ENCODE measurements around the gene C2orf80. TPM values are rescaled to one million over a fixed set of nuclear protein-coding genes. Genes with fewer than 3 reads are reported as not detected.

Gene C2orf80
- not detected in 3 replicates for total RNA-seq

DNA sequence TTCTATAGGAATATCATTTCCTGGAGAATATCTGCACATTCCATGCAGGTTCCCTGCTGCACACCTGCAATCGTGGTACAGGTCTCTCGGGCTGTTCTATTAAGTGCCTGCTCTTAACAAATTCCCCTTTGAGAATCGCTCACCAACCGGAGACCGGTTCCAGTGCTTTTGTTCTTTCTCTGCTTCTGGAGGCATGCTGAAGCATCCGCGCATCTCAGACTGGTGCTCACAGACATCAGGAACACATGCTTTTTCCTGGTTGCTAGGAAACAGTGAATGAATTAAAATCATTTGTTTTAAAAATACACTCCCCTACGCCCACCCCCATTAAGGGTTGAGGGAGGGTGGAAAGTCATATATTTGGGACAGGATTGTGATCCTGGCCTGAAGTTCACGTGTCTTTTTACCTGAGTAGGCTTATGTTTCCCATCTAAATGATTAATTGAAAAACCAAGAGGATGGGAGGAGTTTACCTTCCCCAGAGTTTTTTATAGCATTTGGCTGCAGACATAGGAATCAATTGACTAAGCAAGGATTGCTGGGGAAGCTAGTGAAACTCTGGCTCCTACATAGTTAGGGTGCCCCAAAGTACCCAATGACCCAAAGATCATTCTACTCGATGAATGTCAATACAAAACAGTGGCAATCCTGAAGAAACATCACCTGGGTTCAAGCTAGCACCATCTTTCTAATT, at the start of gene C2orf80:
C2orf80 (minus strand) TSS at position 221 of the 694 bp plus-strand sequence. CDS start 3,044 bp downstream, outside the sequence.
- DNase-seq (ENCODE audit: low spot score in 2 of 2, unreplicated experiment in 2 of 2), result no peak
- Mint-ChIP-seq H3K27me3 (ENCODE audit: low read depth) (no peaks in the 10 kb centered on the region), H3K27ac (no peak within 1 kb of the TSS), H3K36me3 (no peaks in the 10 kb centered on the region), H3K4me1 (peaks cover 7% of the 10 kb centered on the region), H3K9me3 (no peaks in the 10 kb centered on the region), H3K4me3 (no peak within 1 kb of the TSS)
- TF ChIP-seq CTCF (IDR thresholded peaks at IDR 0.05; ENCODE audit: unreplicated experiment), result no peak

DNA sequence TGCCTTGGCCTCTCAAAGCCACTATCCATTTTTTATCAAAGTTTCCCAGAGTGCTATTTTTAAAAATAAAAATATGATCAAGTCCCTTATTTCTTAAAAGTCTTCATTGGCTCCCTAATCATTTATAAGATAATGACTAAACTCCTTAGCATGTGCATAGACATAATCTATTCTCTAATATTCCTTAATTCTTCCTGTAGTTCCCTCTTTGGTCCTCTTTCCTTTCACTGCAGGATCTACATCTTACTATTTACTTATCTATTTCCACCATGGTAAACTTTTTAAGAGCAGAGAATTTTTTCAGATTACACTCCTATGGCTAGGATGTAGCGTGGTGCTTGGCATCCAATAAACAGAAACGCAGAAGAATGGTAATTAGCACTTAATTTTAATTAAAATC, 46.0 kb upstream of the C2orf80 start:
- Mint-ChIP-seq H3K9me3 (peaks cover 17% of the 10 kb centered on the region), H3K27me3 (ENCODE audit: low read depth) (no peaks in the 10 kb centered on the region), H3K27ac (no peak overlapping the region), H3K4me3 (no peak overlapping the region), H3K36me3 (peaks cover 44% of the 10 kb centered on the region), H3K4me1 (no peaks in the 10 kb centered on the region)
- DNase-seq (ENCODE audit: low spot score in 2 of 2, unreplicated experiment in 2 of 2), result no peak
- no peak for TF ChIP-seq CTCF (IDR thresholded peaks at IDR 0.05; ENCODE audit: unreplicated experiment)

GRCh38 chr2:208234786-208235185, 45.0 kb upstream of the C2orf80 start:
- H3K27me3 Mint-ChIP-seq (ENCODE audit: low read depth), result no peaks in the 10 kb centered on the region
- H3K27ac Mint-ChIP-seq, result no peak overlapping the region
- H3K4me1 Mint-ChIP-seq, result no peaks in the 10 kb centered on the region
- peaks cover 24% of the 10 kb centered on the region for H3K9me3 Mint-ChIP-seq
- DNase-seq (ENCODE audit: low spot score in 2 of 2, unreplicated experiment in 2 of 2), result no peak
- no peak overlapping the region for H3K4me3 Mint-ChIP-seq
- peaks cover 37% of the 10 kb centered on the region for H3K36me3 Mint-ChIP-seq
- TF ChIP-seq CTCF (IDR thresholded peaks at IDR 0.05; ENCODE audit: unreplicated experiment), result no peak

DNA sequence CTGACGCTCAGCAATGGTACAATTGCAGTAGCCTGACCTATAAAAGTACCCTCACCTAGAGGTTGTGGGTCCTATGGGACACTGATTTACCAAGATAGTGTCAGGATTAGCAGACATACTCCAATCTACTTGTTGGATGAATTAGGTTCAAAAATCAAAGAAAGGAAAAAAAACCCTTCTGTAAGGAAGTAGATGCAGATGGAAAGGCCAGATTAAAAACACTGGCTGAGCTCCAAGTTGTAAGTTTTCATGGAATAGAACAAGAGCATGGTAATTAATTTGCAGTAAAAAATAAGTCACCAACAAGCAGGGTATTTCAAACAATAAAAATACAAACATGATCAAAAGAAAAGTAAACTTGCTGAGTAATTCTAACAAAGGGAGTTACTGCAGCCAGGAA, 38.6 kb upstream of the C2orf80 start:
- peaks cover 6% of the 10 kb centered on the region for H3K4me1 Mint-ChIP-seq
- TF ChIP-seq CTCF (IDR thresholded peaks at IDR 0.05; ENCODE audit: unreplicated experiment), result no peak
- no peak overlapping the region for H3K27ac Mint-ChIP-seq
- H3K9me3 Mint-ChIP-seq, result peaks cover 16% of the 10 kb centered on the region
- no peaks in the 10 kb centered on the region for H3K36me3 Mint-ChIP-seq
- H3K27me3 Mint-ChIP-seq (ENCODE audit: low read depth), result no peaks in the 10 kb centered on the region
- DNase-seq (ENCODE audit: low spot score in 2 of 2, unreplicated experiment in 2 of 2), result no peak
- no peak overlapping the region for H3K4me3 Mint-ChIP-seq

- H3K9me3 Mint-ChIP-seq, result peaks cover 16% of the 10 kb centered on the region
- H3K36me3 Mint-ChIP-seq, result no peaks in the 10 kb centered on the region
- no peak overlapping the region for H3K27ac Mint-ChIP-seq
- no peaks in the 10 kb centered on the region for H3K27me3 Mint-ChIP-seq (ENCODE audit: low read depth)
- no peak for DNase-seq (ENCODE audit: low spot score in 2 of 2, unreplicated experiment in 2 of 2)
- H3K4me3 Mint-ChIP-seq, result no peak overlapping the region
- no peak for TF ChIP-seq CTCF (IDR thresholded peaks at IDR 0.05; ENCODE audit: unreplicated experiment)
- H3K4me1 Mint-ChIP-seq, result peaks cover 6% of the 10 kb centered on the region
Measured at GRCh38 chr2:208227581-208228232, 37.9 kb upstream of the C2orf80 start.

Data from mesothelial cell of epicardium (in vitro differentiated cells).